HG03139 (cell line): Measurements from ENCODE around the gene TMEM250.
A peak's percentile ranks its signal among the peaks of the same experiment; 100 is the strongest.
"Not testable (repeated sequence)": the region's sequence is repeated elsewhere in the genome, so short reads cannot be mapped to it uniquely, and the experiment has no call there.

Source experiments
- ATAC-seq: cut with Tn5 transposase; IDR thresholded peaks from one replicate; pipeline ENCODE4 v1.9.1; 2021; ENCODE audit not compliant: unreplicated experiment

Gene TMEM250

DNA sequence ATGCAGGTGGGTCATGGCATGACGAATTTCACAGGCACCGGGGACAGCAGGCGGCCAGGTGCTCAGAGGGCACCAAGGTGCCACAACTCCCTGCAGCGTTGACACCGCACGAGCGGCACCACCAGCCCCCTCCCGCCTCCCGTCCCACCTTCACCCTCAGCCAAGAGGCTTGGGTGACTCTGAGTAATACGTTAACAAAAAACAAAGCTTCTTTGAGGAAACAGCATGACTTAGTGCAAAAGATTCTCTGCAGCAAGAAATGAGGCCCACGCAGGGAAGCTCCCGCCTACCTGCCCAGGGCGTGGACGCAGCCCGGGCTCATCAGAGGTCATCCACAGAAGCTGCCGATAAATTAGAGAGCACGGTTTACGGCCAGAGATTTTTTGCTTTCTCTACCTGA lies 4.1 kb downstream of the TMEM250 start:
- ATAC-seq = no peak

DNA sequence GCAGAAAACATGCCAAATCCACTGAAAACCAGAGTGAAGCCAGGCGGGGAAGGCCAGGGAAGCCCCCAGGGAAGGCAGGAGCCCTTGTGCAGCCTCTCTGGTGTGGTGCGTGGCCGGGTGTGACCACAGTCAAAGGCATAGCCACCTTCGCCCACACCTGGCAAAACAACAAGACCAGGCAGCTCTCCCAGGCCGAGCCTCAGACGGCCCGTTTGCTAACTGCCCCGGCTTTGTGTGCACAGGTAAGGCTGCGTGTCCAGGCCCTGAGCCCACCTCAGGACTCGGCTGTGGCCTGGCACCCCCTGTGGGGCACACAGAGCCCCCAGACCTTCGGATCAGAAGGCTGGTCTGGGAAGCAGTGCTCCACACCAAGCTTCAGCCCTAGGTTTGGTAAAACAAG lies 6.1 kb downstream of the TMEM250 start:
- ATAC-seq = no peak

DNA sequence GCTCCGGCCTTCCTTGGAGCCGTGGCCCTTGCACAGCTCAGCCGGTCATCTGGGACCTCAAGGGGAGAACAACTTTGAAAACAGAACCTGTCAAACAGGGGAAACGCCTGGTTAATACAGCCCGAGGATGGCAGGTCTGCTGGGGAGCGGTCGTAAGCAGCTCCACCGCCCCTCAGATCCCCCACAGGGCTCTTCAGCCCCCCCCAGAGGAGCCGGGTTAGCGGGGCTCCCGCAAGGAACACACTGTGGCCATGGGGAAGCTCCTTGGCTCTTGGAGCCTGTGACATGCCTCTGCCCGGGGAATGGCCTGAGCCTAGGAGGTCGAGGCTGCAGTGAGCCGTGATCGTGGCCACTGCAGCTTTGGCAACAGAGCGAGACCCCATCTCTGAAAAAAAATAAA lies 6.8 kb downstream of the TMEM250 start:
- no peak for ATAC-seq

DNA sequence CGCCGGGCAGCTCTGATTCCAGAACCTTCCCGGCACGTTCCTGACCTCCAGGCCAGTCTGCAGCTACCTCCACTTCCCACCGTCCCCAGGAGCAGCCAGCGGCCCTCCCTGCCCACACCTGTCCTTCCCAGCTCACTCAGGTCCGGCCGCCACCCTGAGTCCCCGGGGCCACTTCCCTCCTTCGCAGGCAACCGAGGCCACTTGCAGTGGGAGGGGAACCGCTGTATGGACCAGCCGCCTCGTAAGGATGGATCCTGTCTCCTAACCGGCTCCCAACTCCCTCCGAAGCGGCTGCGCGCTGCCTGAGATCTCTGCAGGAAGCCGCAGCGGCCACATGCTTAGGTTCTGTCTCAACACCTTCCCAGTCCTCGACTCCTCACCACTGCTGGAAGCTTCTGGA lies 7.5 kb downstream of the TMEM250 start:
- no peak for ATAC-seq

DNA sequence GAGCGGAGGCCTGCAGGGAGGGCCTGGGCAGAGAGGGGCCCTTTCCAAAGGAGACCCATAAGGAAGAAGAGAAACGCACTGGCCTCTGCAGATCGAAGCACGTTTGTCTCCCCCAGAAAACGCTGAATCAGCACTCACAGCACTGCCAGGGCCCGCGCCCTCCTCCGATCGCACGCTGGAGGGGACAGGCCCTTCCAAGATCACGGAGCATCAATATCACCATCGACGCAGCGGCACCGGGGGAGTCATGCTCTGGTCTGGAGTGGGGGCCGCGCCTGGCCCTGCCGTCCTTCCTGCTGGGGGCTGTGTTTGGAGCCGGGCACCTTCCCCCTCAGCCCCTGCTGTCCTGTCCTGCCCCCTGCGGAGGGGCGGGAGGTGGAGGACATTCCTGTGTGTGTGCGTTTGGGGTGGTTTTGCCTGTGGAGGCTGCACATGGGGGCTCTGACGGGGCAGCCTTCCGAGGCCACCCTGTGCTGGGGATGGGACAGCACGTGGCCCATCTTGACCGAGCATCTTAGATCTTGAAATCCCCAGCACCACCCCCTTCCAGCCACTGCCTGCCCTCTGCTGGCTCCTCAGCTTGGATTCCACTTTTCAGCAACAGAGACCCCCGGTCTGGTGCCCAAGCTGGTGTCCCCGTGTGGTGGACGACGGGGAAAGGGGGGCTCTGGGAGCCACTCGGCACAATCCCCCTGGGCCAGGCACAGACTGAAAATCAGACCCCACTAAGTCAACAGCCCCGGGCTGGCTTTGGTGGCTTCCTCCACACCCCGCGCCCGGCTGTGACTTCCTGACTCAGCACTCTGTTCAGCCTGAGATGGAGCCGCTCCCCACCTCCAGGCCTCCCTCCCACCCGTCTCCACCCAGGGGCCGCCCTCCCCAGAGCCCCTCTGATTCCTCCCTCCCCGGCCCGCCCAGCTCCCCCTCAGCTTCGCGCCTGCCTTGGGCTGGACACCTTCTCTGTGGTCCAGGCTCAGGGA lies 8.3 kb downstream of the TMEM250 start:
- no peak for ATAC-seq

DNA sequence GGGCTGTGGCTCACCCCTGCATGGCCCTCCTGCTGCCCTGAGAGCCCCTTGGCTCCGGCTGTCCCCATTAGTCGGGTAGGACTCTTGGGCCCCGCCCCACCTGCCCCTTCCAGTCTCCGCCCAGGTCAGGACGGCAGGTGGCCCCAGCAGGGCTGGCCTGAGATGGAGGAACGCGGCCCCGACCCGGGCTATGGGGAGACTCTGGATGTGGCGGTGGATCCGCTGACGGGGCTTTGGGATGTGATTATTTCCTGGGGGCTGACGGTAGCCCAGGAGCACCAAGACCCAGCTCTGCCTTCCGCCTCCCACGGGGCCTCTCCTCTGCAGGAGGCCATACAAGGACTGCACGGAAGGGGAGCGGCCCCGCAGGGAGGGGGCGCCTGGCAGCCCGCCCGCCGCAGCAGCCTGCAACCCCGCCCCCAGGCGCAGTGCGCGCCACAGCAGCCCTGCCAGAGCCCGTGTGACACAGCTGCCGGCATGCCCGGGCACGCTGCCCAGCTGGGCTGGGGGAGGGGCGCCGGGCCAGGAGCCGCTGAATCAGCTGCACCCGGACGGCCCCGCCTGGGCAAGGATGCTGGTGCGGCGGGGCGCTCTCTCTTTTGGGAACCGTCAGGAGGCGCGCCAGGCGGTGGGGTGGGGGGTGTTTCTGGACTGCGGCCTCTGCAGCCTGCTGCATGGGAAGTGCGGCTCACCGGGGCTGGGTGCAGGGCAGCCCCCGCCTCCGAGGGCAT lies 9.2 kb downstream of the TMEM250 start:
- peak; percentile 66 for ATAC-seq

DNA sequence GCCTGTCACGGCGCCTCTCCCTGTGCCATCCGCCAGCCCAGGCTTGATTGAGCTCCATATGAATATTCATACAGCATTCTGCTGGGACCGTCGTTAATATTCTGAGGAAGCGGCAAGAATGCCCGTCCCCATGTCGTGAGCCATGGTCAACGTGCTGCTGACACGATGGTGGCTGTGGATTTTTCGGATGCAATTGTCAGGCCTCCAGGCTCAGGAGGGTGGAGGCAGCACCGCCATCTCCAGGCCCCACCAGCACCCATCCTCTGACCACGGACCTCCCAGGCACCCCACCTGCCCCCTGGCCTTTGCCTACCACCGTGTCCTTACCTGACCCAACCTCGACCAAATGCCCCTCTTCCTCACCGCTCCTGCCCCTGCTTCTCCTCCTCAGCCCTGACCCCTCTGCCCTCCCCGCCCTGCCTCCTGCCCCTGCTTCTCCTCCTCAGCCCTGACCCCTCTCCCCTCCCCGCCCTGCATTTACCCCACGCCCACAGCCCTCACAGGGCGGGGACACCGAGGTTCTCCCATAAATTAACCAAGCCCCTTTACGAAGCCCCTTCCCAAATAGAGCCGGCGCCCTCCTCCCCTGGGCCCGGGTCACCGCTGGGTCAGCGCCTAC lies 9.9 kb downstream of the TMEM250 start:
- no peak for ATAC-seq

DNA sequence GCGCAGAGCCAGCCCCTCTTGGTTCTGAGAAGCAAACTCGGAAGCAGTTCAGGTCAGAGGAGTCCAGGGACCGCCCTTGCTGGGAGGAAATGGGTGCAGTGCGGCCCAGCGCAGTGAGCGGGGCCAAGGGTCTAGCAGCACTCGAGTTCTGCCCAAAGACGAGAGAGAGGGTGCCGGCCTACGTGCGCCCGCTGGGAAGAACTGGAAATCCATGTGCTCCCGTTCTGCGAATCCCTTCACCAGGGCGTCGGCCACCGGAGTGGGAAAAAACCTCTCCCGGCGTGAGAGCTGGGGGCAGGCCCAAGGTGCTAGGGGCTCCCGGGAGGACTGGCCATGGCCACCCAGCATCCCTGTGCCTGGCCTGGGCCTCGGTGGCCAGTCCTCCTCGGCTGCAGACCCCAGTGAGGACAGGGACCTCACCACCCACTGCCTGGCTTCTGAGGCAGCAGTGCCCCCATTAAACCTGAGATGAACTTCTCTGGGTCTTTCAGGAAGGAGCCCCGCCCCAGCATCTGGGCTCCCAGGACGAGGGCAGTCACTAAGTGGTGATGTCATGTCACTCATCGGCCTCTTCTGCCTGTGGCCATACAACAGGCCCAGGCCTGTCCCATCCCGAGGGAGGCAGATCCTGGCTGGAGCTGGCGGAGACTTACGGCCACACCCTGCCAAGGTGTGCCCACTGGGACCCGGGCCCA lies 10.6 kb downstream of the TMEM250 start:
- no peak for ATAC-seq

DNA sequence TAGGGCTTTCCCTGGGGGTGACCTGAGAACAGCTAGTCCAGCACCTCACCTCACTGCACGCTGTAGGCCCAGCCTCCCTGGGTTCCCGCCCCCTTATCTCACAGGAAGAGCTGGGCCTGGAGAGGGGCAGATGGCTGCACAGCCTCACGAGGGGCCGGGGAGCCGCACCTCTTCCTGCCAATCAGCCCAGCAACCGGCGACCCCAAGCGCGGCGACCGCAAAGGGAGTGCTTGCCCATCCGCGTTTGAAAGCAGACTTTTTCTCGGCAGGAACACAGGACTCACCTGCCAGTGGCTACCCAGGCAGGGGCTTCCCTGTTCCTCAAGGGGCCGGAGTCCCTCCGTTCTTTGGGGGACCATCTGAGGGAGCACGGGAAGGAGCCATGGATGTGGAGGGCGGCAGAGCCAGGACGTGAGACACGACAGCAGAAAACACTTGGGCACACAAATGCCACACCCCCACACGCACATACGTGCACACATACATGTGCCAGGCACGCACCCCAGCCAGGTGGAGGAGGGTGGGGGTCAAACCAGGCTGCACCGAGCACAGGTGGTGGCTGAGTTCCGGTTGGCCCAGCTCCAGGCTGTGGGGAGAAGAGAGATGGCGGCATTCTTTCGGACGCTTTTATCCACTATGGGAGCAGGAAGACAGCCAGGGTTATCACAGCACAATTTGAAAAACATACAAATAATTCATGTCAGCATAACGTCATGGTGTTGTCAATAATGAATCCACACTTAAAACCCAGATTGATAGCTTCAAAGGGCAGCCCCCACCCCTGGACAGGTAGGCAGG lies 11.3 kb downstream of the TMEM250 start:
- no peak for ATAC-seq

DNA sequence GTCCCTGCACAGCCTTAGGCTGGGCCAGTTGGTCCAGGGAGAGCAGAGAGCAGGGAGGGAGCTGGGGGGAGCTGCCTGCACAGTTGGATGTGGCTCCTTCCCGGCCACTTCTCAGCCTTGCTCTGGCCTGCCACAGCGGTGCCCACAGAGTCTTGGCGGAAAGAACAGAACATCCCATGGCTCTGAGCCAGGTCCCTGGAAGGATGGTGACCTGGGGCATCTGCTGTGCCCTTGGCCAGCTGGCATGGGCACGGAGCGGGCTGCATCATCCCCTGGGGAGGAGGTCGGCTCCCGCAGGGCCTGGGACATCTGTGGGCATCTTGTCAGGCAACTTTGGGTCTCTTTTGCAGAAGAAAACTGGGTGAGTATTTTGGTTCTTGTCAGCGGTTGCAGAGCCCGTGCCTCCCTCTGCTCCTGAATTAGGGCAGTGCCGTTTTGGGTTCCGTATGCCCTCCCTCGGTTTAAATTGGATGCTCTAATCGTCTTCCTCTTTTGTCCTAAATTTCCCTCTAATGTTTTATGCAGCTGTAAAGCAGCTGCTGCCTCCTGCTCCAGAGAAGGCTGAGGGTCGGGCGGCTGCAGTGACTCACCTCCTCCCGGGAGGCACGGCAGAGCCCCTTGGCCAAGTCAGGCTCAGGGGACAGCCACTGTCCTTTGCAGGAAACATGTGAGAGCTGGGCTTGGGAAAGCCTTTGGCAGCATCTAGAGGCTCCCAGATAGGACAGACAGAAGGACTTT lies 13.1 kb downstream of the TMEM250 start:
- ATAC-seq = no peak

DNA sequence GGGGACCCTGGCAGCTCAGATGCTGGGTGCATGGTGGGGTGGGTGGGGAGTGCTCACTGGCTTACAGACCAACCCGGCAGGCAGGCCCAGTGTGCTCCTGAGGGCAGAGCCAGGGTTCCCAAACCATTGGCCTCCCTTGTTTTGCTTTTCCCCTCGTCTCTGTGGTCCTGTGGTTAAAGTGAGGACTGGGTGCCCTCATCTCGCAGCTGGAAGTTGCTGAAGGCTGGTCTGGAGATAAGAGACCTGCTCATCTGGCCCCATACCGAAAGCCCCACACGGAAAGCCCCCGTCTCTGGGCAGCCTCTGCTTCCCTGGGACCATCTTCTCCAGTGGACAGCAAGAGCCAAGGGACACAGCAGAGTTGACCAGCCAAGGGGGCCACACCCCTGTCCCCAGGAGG lies 13.8 kb downstream of the TMEM250 start:
- no peak for ATAC-seq

DNA sequence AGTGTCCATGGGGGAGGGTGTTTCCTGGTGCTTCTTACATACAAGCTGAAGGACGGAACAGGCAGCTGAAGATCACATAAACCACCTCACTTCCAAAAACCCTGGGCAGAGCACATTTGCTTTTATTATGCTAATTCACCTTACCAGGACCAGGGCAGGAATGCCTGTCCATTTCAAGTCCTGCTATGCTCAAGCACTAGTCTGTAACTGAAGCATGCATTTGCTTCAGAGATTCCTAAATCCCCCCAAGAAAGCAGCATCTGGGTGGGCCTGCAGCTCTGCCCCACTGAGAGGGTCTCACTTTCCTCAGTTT lies 14.2 kb downstream of the TMEM250 start:
- ATAC-seq = no peak

DNA sequence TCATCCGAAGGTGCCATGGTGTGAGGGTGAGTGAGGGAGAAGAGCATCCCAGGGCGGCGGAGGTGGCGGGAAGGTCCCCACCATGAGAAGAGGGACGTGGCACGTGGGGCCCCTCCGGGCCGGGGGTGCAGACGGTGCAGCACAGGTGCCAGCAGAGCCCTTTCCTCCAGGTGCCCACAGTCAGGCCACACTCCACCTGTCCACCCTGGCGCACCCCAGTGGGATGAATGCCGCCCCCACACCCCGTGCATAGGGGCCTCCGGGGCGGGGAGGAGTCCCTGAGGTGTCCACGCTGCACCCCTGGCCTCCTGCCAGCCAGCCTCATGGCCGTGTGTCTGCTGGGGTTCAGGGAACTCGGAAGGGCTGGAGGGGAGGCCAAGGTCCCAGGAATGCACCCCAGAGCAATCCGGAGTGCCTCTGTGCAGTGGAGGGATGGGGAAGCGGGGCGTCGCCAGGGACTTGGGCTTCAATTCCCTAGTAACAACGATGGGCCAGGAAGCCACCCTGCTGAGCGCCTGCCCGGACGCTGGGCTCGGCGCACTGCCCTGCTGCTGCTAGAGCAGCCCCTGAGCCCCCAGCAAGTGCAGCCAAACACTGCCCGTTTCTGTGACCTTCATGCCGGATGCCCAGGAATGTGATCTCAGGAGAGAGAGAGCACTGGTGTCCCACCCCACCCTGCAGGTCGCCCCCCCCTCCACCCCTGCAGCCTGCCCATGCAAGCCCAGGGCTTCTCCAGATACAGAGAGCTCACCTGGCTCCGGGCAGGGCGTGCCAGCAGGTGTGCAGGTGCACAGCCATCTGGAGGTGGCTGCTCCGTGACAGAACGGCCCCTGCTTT lies 14.8 kb downstream of the TMEM250 start:
- no peak for ATAC-seq

DNA sequence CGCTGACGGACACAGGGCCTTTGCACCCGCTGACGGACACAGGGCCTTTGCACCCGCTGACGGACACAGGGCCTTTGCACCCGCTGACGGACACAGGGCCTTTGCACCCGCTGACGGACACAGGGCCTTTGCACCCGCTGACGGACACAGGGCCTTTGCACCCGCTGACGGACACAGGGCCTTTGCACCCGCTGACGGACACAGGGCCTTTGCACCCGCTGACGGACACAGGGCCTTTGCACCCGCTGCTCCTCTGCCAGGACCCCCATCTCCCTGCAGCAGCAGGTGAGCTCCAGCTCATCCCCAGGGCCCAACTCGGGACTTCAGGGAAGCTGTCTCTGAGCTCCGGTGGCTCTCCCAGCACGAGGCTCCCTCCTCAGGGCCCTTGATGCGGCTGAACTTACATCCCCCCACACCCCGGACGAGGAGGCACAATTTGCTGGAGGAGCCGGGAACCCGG lies 17.0 kb downstream of the TMEM250 start:
- not testable (repeated sequence) for ATAC-seq

DNA sequence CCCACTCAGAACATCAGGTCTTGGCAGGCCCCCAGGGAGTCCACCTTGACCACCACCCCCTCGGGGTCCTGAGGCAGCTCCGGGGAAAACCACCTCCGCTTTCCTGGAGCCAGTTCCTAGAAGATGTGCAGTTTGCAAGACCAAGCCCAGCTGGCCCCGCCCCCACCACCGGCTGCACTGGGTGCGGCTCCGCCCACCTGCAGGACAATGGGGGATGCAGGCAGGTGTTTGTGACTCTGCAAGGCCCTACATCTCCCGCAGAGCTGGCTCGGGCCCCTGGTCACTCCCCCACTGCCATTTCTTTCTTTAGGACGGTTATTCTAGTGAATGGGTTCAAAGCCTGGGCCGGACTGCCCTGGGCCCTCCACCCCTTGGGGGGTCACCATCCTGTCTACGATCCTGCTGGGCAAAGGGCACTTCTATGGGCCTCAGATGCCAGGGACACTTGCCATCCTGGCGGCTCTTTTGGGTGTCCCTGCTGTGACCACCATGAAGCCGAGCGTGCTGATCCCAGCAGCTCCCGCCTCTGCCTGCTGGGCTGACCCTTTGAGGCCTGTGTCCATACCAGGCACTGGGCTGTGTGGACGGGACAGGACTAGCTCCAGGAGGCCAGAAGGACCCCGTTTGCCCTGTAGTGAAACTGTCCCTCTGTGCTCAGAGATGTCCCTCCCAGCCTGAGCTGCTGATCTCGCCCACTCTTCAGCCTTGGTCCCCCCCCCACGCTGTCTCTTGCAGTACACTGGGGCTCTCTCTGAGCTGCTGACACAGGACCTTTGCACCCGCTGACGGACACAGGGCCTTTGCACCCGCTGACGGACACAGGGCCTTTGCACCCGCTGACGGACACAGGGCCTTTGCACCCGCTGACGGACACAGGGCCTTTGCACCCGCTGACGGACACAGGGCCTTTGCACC lies 17.7 kb downstream of the TMEM250 start:
- ATAC-seq = no peak

DNA sequence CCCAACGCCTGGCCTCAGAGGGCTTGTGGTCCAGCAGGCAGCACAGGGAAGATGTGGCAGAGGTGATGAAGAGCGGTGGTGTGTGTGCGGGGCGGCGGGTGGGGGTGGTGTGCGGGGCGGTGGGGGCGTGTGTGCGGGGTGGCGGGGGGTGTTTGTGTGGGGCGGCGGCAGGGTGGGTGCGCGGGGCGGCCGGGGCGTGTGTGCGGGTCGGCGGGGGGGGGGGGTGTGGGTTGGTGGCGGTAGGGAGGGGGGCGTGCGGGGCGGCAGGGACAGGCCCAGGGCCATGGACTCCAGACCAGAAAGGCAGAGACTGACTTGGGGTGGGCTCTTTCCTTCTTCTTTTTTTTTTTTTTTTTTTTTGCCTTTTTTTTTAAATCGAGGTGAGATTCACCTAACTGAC lies 19.1 kb downstream of the TMEM250 start:
- ATAC-seq = no peak

DNA sequence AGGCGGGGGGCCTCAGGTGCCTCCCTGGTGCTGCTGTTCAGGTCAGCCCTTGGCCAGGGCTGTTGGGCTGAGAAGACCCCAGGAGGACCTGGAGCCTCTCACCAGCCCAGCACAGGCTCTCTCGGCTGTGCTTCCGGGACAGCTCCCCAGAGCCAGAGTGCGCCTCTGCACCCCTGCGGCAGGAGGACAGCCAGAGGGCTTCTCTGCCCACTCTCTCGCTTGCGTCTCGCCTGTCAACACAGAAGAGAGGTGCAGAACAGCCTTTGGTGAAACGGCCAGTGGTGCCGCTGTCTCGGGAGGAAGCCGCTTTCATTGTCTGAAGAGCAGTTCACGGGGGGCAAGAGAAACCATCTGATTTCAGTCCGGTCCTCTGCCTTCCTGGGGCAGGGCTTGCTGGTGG lies 19.8 kb downstream of the TMEM250 start:
- ATAC-seq = no peak

DNA sequence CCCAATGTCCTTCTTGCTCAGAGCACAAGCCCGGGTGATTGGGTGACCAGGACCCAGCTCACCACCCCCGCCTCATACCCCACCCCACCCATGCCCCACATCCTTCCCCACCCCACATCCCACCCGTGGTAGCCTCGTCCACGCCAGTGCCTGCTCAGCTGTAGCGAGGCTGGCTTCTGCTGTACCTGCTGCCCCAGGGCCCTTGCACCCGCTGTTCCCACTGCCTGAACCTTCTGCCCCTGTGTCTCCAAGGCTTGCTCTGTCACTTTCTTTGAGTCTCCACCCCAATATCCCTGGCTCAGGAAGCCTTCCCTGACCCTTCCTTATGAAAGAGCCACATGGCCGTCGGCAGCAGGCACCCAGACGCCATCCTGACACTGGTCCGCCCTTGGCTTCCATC lies 20.5 kb downstream of the TMEM250 start:
- ATAC-seq = no peak
